ENCODE data around the gene TMEM253.

The TMEM253 gene

DNA sequence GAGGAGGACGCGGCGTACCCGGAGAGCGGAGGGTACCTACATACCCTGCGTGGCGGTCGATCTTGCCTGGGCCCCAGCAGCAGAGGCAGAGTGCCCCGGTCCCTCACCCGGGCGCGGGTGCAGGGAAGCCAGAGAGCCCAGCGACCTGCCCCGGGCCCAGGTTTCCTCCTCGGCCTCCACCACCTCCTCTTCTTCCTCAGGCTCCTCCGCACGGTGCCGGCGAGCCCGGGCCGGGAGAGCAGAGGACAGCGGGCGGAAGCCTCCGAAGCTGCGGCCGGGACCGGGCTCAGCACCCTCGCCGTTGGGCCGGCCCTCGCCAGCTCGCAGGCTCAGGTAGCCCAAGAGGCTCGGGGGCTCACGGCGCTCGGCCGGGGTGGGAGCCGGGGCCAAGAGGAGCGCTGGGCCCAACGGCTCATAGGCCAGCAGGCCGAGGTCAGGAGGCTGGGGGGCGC is 9.0 kb upstream of the TMEM253 start:
- H3K9ac ChIP-seq (ENCODE audit: low read depth, low read length): no peak overlapping the region
- peaks cover 11% of the 10 kb centered on the region; the same call in 1 of the 2 replicates for H3K36me3 ChIP-seq (ENCODE audit: insufficient read depth, low read length)
- peaks cover 16% of the 10 kb centered on the region for H3K4me1 ChIP-seq (ENCODE audit: insufficient read depth, low read length)
- no peaks in the 10 kb centered on the region; the same call in 1 of the 2 replicates for H3K9me3 ChIP-seq (ENCODE audit: control insufficient read depth, insufficient read depth, low read length)

DNA sequence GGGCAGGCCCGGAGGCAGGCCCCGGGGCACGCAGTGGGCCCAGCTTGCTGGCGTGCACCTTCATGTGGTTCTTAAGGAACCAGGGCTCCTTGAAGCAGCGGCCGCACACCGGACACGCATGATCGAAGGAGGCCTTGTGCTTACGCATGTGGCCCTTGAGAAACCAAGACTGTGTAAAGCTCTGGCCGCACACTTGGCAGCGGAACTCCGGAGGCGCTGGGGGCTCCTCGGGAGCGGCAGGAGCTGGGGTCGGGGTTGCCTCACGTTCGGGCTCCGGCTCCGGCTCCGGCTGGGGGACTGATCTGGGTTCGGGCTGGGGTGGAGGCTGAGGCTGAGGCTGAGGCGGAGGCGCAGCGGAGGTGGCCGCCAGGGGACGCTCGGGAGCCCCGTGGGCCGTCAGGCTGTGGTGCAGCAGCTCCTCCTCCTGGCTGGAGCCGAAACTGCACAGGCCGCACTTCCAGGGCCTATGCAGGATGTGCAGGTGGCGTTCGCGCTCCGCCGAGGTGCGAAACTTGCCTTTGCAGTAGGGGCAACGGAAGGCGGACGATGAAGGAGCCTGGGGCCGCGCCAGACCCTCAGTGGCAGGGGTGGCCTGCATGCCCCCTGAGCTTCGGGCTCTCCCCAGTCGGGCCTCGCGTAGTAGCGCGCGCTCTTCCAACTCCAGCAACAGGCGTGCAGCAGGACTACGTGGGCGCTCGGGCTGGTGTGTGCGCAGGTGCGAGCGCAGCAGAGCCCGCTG is 8.4 kb upstream of the TMEM253 start:
- Histone ChIP-seq H3K4me1 (ENCODE audit: insufficient read depth, low read length) (peaks cover 16% of the 10 kb centered on the region), H3K36me3 (ENCODE audit: insufficient read depth, low read length) (peaks cover 11% of the 10 kb centered on the region; the same call in 1 of the 2 replicates), H3K9ac (ENCODE audit: low read depth, low read length) (no peak overlapping the region), H3K9me3 (ENCODE audit: control insufficient read depth, insufficient read depth, low read length) (no peaks in the 10 kb centered on the region; the same call in 1 of the 2 replicates)

DNA sequence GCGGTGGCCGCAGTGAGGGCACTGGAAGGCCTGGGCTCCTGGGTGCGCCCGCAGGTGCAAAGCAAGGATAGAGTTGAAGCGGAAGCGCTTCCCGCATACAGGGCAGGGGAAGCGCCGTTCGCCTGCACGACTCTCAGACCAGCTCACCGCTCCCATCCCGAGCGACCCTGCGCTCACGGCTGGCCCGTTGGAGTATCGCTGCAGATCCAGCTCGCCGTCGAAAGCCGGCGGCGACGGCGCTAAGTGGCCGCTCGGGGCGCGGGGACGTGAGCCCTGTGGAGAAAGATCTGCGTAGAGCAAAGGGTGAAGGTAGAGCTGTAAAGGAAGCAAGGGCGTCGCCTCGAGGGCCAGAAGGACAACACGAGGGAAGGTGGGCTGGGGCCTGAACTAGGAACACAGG is 7.8 kb upstream of the TMEM253 start:
- H3K9ac ChIP-seq (ENCODE audit: low read depth, low read length): no peak overlapping the region
- H3K36me3 ChIP-seq (ENCODE audit: insufficient read depth, low read length): peaks cover 11% of the 10 kb centered on the region; the same call in 1 of the 2 replicates
- H3K4me1 ChIP-seq (ENCODE audit: insufficient read depth, low read length): peaks cover 16% of the 10 kb centered on the region
- no peaks in the 10 kb centered on the region; the same call in 1 of the 2 replicates for H3K9me3 ChIP-seq (ENCODE audit: control insufficient read depth, insufficient read depth, low read length)

DNA sequence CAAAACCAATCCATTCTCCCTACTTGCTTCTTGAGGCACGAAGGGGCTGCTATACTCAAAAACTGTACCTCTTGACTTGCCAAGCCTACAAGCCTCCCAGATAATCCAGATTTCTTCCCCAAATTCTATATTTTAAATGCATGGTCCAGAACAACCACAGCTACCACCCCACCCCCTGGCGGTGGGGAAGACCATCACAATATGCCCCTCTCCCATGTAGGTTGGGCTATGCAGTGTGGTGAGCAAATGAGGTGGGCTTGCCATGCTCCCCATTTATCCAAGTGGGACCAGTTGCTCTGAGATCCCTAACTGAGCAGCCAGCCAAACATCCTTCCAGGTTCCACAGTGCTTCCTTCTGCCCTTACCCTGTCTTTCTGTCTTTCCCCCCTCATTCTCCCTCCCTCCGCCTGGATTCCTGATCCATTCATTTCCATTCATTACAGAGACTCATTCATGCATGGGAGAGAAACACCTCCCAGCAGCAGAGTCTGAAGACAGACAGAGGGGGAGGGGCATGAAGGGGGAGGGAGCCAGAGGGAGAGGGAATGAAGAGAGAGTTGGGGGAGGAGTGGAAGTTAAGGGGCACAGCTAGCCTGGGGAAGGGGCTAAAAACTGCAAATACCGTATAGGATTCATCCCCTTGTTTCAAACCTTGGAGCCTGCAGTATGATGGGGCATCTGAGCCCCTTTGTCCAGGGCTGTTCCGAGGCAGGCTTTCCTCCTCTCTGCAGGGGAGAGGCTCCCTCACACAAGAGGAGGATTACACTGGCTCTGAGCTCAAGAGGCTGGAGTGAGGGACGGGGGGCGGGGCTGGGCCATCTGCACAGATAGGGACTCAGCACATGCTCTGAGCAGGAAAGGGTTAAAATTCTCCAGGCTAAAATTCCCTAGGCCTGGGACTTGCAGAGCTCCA is 6.8 kb upstream of the TMEM253 start:
- H3K36me3 ChIP-seq (ENCODE audit: insufficient read depth, low read length): peaks cover 11% of the 10 kb centered on the region; the same call in 1 of the 2 replicates
- no peaks in the 10 kb centered on the region; the same call in 1 of the 2 replicates for H3K9me3 ChIP-seq (ENCODE audit: control insufficient read depth, insufficient read depth, low read length)
- H3K9ac ChIP-seq (ENCODE audit: low read depth, low read length): peak overlapping the region; percentile 52; the same call in 1 of the 2 replicates
- H3K4me1 ChIP-seq (ENCODE audit: insufficient read depth, low read length): peaks cover 16% of the 10 kb centered on the region

DNA sequence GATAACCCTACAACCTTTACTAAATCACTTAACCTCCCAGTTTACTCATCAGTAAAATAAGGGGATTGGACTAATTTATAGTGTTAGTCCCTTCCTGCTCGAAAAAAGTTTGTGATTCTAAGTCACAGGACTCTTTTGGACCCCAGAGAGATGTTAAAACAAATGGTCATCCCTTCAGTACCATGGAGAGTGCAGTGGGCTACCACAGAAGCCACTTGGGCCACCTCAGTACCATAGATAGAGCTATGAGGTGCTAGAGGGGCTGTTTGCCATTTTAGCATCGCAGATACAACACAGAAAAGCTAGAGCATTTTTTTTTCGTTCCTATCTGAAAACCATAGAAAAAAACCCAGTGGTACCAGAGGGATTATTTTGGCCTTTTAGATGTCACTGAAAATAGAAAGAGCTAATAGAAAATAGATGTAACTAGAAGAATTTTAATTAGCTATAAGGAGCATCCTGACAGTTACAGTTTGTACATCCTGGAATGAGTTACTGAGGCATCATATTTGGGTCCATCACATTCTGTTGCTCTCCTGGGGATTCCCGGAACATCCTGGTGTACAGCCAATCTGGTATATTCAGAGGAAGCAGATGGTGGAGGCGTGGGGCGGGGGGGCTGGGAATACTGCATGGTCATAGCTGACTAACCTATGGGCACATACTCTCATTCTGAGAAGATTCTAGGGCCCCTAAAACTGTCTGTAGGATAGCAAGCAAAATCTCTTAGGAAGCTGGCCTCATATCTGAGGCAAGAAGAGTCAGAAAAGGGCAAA is 5.2 kb upstream of the TMEM253 start:
- Histone ChIP-seq H3K9me3 (ENCODE audit: control insufficient read depth, insufficient read depth, low read length) (no peaks in the 10 kb centered on the region; the same call in 1 of the 2 replicates), H3K9ac (ENCODE audit: low read depth, low read length) (no peak overlapping the region), H3K4me1 (ENCODE audit: insufficient read depth, low read length) (peaks cover 22% of the 10 kb centered on the region), H3K36me3 (ENCODE audit: insufficient read depth, low read length) (peaks cover 5% of the 10 kb centered on the region; the same call in 1 of the 2 replicates)

DNA sequence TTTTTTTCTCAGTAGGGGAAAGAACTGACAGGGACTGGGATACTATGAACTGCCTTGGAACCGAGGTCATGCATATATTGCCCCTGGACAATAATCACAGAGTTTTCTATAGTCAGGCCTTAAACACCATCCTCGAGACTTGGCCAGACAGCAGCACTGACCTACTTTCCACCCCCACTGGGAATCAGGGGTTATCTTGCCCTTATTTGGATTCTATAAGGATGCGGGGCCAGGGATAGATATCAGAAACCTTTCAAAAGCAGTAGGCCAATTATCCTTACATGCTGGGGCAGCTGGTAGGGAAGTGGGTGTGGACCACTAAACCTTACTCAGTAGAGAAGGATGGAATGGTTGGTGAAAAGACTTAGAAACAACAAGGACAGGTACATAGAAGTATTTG is 4.4 kb upstream of the TMEM253 start:
- Histone ChIP-seq H3K9ac (ENCODE audit: low read depth, low read length) (no peak overlapping the region; the same call in 1 of the 2 replicates), H3K36me3 (ENCODE audit: insufficient read depth, low read length) (peaks cover 5% of the 10 kb centered on the region; the same call in 1 of the 2 replicates), H3K4me1 (ENCODE audit: insufficient read depth, low read length) (peaks cover 22% of the 10 kb centered on the region), H3K9me3 (ENCODE audit: control insufficient read depth, insufficient read depth, low read length) (no peaks in the 10 kb centered on the region; the same call in 1 of the 2 replicates)

DNA sequence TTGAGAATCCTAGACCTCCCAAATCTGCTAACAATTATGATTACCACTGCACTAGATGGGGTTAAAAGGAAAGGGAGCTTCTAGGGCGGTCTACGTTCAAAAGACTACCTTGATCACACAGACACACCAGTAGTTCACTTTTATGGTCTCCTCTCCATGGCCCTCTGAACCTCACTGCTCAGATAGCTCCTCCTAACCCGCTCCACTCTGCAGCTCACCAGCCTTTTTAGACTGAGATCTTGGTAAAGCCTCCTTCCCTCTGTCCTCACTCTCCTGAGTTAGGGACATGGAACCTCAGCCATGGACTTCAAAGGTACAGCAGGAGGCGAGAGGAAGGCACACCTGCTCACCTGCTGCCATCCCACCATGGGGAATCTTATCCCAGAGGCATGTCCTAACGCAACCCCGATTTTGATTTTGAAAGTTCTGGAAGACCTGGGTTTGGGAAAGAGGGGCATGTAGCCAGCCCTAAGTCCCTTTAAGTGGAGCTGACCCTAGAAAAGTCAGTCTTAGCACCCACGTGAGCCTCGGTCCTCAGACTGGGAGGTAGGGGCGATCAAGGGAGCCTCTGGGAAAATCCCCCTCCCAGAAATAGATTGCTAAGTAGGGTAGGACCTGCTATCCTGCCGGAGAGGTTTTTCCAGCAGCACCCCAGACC is 3.8 kb upstream of the TMEM253 start:
- H3K9ac ChIP-seq (ENCODE audit: low read depth, low read length): peak overlapping the region; percentile 53
- H3K4me1 ChIP-seq (ENCODE audit: insufficient read depth, low read length): peaks cover 25% of the 10 kb centered on the region
- H3K9me3 ChIP-seq (ENCODE audit: control insufficient read depth, insufficient read depth, low read length): no peaks in the 10 kb centered on the region; the same call in 1 of the 2 replicates
- peaks cover 3% of the 10 kb centered on the region; the same call in 1 of the 2 replicates for H3K36me3 ChIP-seq (ENCODE audit: insufficient read depth, low read length)

DNA sequence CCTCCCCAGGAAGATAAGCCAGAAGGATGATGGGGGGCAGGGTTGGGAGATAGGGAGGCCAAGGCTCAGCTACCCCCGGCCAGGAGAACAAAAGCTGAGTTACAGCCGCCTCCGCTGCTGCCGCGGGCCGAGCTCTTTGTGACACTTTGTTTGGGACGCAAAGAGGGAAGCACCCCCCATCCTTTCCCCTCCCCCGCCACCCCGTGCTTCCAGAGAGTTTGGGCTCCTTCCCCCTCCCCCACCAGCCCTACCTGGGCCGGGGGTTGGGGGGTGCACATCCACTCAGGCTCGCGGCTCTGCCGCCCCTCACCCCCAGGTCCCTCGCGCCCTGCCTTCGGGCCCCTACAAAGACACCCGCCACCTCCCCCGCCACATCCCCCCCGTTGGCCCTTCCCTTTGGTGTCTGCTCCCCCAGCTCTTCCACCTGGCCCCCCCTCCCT is 3.2 kb upstream of the TMEM253 start:
- Histone ChIP-seq H3K4me1 (ENCODE audit: insufficient read depth, low read length) (peaks cover 31% of the 10 kb centered on the region), H3K36me3 (ENCODE audit: insufficient read depth, low read length) (no peaks in the 10 kb centered on the region), H3K9ac (ENCODE audit: low read depth, low read length) (peak overlapping the region; percentile 53), H3K9me3 (ENCODE audit: control insufficient read depth, insufficient read depth, low read length) (no peaks in the 10 kb centered on the region)

DNA sequence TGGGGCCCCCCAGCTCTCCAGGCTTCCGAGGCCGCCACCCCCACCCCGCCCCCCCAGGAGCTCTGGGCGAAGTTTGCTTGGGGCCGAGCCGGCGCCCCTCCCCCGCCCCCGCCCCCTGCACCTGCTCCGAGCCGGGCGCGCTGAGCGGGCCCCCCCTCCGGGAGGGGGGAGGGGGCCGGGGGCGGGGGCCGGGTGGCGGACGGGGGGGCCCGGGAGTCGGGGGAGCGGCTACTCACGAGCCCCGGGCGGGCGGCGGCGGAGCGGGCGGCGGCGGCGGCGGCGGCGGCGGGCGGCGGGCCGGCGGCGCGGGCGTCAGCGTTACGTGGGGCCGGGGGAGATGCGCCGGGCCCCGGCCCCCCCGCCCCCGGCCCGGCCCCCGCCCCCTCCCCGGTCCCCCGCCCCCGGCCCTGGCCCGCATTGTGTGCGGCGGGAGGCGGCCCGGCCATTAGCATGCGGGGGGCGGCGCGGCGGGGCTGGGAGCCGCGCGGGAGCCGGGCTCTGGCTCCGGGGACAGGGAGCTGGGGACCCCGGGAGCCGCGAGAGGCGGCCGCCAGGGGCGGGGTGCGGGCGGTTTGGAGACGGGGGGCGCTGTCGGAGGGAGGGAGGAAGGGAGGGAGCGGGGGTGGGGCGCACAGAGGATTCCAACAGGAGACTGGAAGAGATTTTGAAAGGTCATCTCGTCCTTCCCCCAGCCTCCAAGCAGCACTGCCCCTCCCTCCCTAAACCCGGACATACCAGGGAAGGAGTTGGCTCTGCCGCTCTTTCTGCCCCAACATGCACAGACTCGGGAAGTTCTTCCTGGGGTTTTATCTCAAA is 2.6 kb upstream of the TMEM253 start, which contains the start of gene ZNF219:
ZNF219 (minus strand) TSS at position 580 of the 816 bp plus-strand sequence. CDS start 5,064 bp downstream, outside the sequence.
- peaks cover 32% of the 10 kb centered on the region for H3K4me1 ChIP-seq (ENCODE audit: insufficient read depth, low read length)
- H3K9ac ChIP-seq (ENCODE audit: low read depth, low read length): peak within 1 kb of the TSS; percentile 62
- no peaks in the 10 kb centered on the region for H3K36me3 ChIP-seq (ENCODE audit: insufficient read depth, low read length)
- H3K9me3 ChIP-seq (ENCODE audit: control insufficient read depth, insufficient read depth, low read length): no peaks in the 10 kb centered on the region

DNA sequence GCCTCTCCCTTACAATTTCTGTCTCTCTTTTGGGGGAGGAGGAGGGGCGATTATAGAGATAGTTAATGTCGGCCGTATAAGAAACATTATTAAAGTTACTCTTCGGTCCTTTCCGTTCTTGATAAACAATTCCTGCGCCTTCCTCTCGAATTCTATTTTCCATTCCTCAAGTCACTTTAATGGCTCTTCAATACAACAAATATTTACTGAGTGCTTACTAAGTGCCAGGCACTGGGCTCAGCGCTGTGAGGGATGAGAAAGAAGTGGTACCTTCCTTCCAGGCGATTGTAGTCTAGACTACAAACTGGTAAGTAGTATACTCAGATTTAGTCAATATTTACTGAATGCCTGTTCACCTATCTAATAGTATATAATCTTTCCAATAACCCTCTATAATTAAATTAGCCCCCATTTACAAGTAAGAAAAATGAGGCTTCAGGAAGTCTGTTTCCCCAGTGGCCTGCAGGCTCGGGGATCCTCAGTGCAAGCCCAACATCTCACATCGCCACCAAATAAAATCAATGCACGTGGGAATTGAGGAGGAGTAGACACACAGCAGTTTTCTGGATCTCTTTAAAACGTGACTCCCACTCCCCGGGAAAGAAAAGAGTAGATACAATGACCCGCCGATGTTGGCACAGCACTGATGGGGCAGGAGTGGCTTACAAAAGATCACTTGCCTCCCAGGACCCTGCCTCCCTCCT is 1.8 kb upstream of the TMEM253 start:
- Histone ChIP-seq H3K36me3 (ENCODE audit: insufficient read depth, low read length) (no peaks in the 10 kb centered on the region), H3K9ac (ENCODE audit: low read depth, low read length) (peak overlapping the region; percentile 62), H3K9me3 (ENCODE audit: control insufficient read depth, insufficient read depth, low read length) (no peaks in the 10 kb centered on the region), H3K4me1 (ENCODE audit: insufficient read depth, low read length) (peaks cover 25% of the 10 kb centered on the region)

DNA sequence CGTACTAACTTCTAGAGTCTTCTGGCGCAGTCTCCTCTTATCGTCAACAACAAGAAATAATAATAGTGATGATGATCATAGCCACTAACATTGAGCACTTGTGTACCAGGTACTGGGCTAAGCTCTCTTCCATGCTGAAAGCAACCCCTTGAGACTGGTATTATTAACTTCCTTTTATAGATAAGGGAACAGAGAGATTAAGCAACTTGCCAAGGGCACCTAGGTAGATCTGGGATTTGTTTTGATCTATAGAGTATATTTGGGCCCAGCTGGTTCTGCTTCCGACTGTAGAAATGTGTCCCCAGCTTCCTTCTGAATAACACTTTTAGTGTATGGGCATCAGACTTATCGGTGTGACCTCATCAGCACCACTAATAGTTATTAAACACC is 1.3 kb upstream of the TMEM253 start:
- no peaks in the 10 kb centered on the region for H3K9me3 ChIP-seq (ENCODE audit: control insufficient read depth, insufficient read depth, low read length)
- no peaks in the 10 kb centered on the region for H3K36me3 ChIP-seq (ENCODE audit: insufficient read depth, low read length)
- H3K4me1 ChIP-seq (ENCODE audit: insufficient read depth, low read length): peaks cover 25% of the 10 kb centered on the region
- peak overlapping the region; percentile 62; the same call in 1 of the 2 replicates for H3K9ac ChIP-seq (ENCODE audit: low read depth, low read length)

DNA sequence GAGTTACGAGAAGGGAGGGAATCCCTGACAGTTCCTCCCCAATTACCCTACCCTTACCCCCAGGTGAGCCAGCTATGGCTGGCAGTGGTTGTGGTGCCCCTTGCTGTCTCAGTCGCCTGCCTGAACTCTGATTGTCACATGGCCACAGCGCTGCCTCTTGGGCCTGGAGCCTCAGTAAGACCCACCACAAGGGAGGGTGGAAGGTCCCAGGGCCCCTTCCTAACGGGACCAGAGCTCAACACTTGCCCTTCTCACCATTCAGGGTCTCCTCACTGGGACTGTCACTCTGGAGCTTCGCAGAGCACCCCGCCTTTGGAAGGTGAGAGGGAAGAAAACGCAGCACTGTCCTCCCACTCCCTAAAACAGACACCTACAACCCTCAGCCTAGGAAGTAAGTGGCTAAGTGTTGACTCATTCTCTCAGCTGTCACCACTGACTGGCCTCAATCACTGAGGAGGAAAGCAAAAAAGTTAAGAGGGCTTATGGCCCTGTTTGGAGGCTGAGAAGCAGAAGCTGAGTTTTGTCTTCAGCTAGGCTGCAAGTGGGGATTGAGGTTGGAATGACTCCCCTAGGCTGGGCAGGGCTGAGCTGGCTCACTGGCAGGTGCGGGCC is 1.0 kb downstream of the TMEM253 start:
- Histone ChIP-seq H3K9me3 (ENCODE audit: control insufficient read depth, insufficient read depth, low read length) (no peaks in the 10 kb centered on the region), H3K4me1 (ENCODE audit: insufficient read depth, low read length) (peaks cover 28% of the 10 kb centered on the region), H3K36me3 (ENCODE audit: insufficient read depth, low read length) (no peaks in the 10 kb centered on the region), H3K9ac (ENCODE audit: low read depth, low read length) (no peak overlapping the region)

Data from ES-I3 (cell line).